HG03175 (cell line): ENCODE data around the gene GGT7.
"Not testable (repeated sequence)": the region's sequence is repeated elsewhere in the genome, so short reads cannot be mapped to it uniquely, and the experiment has no call there.

ENCODE experiments used
- ATAC-seq: cut with Tn5 transposase; IDR thresholded peaks from one replicate; pipeline ENCODE4 v1.9.1; 2021; ENCODE audit warnings: mild to moderate bottlenecking, moderate library complexity; ENCODE audit not compliant: unreplicated experiment

The GGT7 gene

DNA sequence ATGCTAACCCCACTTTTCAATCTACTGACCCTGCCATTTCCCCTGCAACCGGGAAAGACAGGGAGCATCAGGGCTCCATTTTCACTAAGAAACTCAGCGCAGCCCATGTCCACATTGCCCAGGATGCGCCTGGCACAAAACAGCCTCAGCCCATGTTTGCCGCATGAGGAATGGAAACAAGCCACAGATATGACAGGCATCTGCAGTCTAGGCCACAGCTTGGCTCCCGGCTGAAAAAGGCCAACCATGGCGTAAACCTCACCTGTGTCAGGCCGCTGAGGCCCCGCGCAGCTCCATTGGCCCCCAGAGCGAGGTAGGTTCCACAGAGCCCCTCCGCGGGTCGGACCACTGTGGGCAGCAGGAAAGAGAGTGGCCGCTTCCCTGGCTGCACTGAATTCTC is 21.7 kb downstream of the GGT7 start:
- ATAC-seq: no peak

DNA sequence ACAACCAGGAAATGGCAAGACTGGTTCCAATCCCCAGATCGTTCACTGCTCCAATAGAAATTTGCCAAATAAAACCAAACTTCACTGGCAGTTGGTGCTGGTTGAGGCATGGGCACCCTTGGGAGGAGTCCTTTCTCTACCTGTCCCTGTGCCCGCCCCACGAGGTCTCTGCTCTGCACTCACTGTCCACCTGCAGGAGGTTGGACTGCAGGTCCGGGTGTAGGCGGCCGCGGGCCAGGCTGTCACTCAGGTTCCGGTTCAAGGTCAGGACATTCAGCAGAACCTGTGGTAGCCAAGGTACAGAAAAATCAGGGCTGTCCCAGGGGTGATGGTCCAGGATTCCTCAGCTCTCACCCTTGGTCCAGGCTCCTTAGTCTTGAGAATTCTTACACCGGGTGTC is 22.9 kb downstream of the GGT7 start:
- ATAC-seq: no peak

DNA sequence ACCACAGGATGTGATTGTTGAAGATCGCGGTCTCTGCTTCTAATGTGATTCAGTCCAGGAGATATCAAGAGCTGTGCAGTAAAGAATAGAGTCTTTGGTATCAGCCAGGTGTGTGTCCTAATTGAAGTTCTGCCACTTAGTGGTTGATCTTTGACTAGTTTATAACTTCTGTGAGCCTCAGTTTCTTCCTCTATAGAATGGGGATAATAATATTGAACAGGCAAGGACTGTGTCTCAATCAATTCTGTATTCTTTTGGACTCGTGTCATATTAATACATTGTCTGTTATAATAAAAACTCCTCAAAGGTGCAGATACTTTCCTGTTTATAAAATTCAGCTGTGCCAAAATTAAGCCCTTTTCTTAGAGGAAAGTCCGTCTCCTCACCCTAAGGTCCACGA is 24.1 kb downstream of the GGT7 start:
- no peak for ATAC-seq

DNA sequence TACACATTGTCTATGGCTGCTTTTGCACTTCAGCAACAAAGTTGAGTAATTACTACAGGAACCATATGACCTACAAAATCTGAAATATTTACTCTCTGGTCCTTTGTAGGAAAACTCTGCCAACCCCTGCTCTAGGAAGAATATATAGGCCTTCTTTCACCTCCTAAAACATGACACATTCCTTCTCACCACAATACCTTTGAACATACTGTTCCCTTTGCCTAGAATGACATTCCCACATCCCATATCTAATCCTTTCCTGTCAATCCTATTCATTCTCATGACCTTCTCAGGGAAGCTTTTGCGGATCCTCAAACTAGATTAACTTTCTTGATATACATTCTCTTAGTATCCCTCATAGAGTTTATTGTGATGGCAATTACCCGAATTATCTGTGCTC is 29.2 kb downstream of the GGT7 start:
- no peak for ATAC-seq

DNA sequence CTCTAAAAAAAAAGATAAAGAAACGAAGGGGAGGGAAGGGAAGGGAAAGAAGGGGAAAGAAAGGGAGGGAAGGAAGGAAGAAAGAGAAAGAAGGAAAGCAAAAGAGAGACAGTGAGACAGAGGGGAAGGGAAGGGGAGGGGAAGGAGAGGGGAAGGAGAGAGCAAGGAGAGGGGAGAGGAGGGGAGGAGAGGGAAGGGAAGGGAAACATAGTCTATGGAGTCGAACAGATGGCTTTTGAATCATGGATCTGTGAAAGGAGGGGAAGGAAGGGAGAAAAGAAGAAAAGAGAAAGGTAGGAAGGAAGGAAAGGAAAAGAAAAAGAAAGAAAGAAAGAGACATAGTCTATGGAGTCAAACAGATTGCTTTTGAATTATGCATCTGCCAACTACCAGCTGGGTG is 30.5 kb downstream of the GGT7 start:
- no peak for ATAC-seq

DNA sequence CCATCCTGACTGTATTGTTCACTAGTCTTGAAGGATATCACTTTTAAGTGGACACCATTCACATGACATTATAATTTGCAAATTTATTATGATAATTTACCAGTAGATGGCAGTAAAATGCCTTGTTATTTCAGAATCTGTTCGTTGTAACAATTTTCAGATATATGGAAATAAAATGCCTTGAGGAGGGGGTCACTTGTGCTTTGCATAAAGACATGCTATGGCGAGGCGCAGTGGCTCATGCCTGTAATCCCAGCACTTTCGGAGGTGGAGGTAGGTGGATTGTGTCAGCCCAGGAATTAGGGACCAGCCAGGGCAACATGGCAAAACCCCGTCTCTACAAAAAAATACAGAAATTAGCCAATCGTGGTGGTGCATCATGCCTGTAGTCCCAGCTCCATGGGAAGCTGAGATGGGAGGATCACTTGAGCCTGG is 38.2 kb downstream of the GGT7 start:
- ATAC-seq: no peak

DNA sequence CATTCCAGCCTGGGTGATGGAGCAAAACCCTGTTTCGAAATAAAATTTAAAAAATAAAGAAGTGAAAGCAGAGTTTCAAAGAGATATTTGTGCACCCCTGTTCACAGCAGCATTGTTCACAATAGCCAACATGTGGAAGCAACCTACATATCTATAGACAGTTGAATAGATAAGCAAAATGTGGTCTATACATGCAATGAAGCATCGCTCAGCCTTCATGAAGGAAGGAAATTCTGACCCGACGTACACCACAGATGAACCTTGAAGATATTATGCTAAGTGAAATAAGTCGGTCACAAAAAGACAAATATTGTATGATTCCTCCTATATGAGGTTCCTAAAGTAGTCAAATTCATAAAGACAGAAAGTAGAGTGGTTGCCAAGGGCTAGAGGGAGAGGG is 40.7 kb downstream of the GGT7 start:
- no peak for ATAC-seq

DNA sequence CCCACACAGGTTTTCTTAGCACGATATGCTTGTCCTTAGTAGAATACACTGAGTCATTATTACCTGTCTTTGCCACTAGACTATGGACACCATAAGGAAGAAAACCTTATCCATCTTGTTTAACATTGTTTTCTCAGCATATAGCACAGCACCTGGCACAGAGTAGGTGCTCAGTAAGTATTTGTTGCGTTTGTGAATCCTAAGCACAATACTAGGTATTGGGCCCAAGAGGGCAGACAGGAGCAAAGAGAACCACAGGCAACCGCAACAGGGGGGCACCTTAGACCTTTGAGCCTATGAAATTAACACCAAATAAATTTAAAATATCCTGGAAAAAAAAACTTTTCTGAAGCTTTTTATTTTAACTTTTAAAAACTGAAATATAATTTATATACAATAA is 43.5 kb downstream of the GGT7 start:
- ATAC-seq: no peak

DNA sequence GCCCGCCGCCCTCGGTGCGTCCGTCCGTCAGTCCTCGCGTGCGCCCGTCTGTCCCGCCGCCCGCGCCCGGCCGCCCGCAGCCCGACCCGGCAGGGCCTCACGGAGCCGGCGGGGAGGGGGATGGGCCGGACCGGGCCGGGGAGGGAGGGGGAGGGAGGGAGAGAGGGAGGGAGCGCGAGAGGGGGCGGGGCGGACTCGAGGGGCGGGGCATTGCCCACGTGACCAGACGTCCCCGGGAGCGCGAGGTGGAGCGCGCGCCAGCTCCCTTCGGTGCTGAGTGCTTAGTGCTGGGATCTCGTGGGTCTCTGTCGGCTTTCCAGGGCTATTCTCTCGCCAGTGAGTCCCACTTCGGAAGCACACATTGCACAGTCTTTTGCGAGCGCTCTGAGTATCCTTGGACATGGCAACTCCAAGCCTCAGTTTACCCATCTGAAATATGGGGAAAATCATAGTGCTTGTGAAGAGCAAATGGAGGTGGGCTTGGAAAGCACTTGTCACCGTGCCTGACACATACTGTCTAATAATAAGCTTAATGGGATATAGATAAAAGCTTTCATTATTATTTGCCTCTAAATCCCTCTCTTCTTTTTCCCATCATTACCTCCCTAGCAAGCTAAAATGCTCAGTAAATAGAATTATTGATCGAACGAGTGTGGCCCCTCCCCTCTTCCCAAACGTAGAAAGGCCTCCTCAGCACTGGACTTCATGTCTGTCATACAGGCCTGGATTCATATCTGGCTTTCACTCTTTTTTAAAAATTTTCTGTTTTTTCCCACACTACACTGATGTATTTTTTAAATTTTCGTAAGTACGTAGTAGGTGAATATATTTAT is 46.9 kb downstream of the GGT7 start, which contains the start of gene NCOA6:
TSS of gene NCOA6 (minus strand) at position 122 of the 833 bp plus-strand sequence. CDS start 43,296 bp downstream, outside the sequence.
- peak; percentile 58 for ATAC-seq

DNA sequence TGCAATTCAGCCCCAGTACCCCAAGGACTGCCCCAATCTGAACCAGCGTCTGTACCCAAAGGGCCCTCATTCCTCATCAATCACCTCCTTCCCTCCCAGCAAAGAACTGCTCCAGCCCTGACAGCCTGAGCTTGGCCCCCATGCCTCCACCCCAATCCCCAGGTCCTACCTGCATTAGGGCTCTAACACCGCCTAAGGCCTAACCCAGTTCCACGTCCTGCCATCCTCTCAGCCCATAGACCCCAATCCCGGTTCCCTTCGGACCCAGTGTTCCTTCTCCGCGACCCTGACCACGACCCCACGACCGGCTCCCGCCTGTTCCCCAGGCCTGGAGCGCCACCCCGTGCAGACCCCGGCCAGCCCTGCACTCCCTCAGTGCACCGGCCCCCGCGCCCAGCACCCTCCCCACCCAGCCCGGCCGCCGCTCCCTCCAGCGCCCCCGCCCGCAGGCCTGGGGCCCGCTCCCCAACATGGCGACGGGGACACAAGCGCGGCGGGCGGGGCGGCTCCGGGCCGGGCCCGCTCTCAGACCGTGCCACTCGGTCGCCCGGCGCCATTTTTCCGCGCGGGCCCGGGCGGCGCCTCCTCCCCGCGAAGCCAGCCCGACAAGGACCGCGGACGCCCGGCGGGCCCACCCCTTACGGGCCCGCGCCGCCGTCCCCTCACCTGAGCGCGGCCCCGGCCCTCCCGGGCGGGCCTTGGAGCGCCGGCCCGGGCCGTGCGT is 47.7 kb downstream of the GGT7 start:
- peak; percentile 81 for ATAC-seq

DNA sequence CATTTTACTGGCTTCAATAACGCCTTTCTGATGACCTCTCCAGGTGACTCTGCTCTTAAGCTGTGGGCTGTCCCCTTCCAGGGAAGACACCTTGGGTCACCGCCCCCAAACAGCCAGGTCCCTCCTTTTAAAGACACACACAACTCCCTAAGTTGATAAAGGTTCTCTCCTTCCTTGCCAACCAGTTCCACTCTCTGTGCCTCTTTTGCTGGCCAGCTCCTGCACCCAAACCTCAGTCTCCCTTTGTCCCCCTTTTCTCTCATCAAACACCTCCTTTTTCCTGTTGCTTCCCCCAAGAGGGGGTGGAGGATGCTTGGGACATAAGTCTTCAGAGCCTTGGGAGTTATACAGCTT is 48.2 kb downstream of the GGT7 start:
- peak; percentile 55 for ATAC-seq

DNA sequence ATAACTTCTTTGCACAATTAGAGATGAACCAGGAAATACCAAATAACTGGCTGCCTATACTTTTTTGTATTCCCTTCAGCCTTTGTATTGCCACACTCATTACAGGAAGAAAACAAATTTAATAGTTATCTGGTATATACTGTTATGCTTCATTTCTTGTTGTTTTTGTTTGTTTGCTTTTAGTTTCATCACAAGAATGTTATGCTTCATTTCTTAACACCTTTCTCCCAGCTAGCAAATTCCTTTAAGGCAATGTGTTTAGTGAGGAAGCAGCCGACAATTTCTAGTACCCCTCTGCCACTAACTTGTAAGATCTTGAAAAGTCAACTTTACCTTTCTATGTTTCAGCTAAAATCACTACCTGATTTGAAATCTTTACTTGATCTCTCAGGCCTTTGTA is 48.6 kb downstream of the GGT7 start:
- no peak for ATAC-seq

DNA sequence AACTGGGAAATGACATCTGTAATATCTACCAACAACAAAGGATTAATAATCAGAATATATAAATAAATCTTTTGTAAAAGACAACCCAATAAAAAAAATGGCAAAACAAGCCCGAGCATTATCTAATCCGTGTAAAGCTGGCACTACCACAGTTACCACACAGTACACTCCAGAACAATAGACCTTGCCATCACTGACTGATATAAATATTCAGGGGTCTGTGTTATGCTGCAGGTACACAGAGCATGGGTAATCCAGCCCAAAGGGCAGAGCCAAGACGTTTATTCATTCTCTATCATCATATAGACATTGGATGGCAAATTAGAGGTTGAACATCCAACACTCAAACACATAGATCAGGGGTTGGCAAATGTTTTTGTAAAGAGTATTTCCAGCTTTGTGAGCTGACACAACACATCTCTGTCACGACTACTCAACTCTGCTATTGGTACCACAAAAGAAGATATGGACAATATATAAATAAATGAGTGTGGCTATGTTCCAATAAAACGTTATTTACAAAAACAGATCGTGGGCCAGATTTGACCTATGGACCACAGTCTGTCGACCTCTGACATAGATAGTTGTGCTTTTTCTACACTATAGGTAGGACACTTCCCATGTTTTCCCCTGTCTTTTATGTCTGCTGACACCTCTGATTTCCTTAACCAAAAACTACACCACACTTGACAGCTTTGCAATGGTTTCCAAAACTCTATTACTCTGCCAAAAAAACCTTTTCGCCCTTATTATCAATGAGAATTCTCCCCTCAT is 51.7 kb downstream of the GGT7 start:
- ATAC-seq: no peak

DNA sequence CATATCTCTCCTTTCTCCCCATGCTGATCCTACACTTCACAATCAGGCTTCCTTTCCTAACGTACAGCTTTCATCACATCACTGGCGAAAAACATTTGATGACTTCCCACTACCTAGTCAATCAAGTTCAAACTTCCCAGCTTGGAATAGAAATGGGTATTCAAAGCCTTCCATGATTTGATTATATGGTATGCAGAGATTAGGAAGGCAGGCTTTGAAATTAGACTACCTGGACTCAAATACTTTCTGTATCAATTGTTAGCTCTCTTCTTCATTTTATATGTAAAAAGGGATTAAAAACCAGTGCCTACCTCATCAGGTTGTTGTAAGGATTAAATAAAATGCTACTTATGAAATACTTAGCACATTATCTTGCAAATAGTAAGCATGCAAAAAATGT is 54.9 kb downstream of the GGT7 start:
- ATAC-seq: no peak

DNA sequence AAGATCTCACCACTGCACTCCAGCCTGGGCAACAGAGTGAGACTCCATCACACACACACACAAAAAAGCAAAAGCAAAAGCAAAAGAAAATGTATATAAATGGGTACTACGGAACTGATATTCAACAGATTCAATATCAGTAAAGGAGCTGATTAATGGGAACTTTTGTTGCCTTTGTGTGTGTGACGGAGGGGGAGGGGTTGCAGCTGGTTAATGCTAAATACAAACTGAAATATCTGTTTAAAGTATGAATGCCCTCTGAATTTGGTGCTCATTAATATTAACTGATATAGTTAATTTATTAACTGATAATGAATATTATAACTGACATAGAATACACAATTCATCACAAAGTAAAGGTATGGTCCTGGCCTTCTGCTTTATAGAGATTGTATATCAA is 55.6 kb downstream of the GGT7 start:
- no peak for ATAC-seq

DNA sequence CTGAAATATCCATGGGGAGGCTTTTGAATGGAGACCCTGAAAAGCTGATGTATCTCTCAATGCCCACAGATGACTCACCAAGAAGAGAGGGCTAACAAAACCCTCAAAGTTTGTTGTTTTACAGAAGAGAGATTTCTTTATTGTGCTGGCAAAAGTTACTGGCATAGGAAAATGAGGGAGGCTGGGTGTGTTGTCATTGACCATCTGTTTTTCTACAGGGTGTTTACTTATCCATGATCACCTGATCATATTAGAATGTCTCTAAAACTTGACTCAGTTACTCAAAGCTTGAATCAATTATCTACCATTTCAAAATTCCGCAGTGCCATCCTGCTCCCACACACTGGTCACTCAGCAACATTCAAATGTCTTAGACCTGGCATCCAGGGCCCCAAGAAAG is 57.0 kb downstream of the GGT7 start:
- no peak for ATAC-seq

DNA sequence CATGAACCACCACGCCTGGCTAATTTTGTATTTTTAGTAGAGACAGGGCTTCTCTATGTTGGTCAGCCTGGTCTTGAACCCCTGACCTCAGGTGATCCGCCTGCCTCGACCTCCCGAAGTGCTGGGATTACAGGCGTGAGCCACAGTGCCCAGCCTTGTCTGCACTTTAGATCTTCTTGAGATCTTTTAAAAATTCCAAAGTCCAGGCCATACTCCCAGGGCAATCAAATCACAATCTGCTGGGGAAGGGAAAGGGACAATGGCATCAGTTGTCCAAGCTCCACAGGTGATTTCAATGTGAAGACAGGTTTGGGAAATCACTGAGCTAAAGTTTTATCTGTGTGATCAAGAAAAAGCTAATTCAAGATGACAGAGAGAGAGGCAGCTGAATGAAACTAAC is 64.1 kb downstream of the GGT7 start:
- no peak for ATAC-seq

DNA sequence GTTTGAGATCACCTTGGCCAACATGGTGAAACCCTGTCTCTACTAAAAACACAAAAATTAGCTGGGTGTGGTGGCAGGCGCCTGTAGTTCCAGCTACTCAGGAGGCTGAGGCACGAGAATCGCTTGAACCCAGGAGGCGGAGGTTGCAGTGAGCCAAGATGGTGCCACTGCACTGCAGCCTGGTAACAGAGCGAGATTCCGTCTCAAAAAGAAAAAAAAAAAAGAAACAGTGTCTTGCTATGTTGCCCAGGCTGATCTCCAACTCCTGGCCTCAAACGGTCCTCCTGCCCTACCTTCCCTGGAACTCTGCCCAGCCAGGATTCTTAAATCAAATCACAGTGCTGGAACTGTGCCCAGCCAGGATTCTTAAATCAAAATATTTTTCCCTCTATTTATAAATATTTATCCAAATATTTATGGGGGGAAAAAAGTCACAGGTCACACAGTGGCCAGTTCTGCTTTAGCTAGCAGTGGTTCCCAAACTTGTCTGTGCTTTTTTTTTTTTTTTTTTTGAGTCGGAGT is 64.7 kb downstream of the GGT7 start:
- not testable (repeated sequence) for ATAC-seq

DNA sequence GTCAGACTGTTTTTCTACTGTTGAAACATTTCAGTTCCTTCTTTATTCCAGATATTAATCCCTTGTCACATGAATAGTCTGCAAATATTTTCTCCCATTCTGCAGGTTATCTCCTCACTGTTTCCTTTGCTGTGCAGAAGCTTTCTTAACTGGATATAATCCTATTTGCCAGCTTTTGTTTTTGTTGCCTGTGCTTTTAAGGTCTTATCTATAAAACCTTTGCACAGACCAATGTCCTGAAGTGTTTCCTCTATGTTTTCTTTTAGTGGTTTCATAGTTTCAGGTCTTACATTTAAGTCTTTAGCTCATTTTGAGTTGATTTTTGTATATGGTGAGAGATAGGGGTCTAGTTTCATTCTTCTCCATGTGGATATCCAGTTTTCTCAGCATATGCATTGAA is 66.4 kb downstream of the GGT7 start:
- no peak for ATAC-seq

DNA sequence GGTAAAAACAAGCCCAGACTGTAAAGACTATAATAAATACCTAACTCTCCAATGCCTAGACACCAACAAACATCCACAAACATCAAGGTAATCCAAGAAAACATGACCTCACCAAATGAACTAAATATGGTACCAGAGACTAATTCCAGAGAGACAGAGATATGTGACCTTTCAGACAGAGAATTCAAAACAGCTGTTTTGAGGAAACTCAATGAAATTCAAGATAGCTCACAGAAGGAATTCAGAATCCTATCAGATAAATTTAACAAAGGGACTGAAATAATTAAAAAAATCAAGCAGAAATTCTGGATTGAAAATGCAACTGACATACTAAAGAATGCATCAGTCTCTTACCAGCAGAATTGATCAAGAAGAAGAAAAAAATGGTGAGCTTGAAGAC is 73.8 kb downstream of the GGT7 start:
- ATAC-seq: no peak

DNA sequence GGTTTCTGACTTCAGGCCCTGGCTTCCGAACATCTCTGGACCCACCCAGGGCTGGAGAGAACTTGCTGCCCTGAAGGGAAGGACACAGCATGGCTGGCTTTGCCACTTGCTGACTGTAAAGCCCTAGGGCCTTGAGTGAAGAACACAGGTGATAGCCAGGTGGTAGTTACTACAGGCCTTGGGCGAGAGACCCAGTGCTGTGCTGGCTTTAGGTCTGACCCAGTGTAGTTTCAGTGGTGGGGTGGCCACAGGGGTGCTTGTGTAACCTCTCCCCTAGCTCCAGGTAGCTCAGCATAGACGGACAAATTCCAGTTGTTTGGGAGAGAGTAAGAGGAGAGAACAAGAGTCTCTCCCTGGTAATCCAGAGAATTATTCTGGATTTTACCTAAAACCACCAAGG is 74.3 kb downstream of the GGT7 start:
- ATAC-seq: no peak
